HepG2 (cell line): Measurements from ENCODE around the gene GRK6. TPM values are rescaled to one million over a fixed set of nuclear protein-coding genes. Genes with fewer than 3 reads are reported as not detected.

ENCODE experiments used
- ATAC-seq: fragments of 200-7000 bp; cut with Tn5 transposase; 3 replicates; pipeline ENCODE4 v1.9.1; 2020; ENCODE audit warnings: mild to moderate bottlenecking, moderate library complexity
- BruUV-seq: library from RNA; stranded (reverse); fragments of 400-500 nt; replicated peaks from 2 replicates; lab custom pipeline; 2021; lab: Mats Ljungman, UMichigan
- CTCF ChIA-PET: fragments of 300-600 bp; formaldehyde crosslinking; extraction: SDS; loops from one replicate; lab custom pipeline; 2021; ENCODE audit warnings: low total read pairs, inconsistent platforms, low intra/inter-chr PET ratio; lab: Yijun Ruan, JAX
- POLR2A ChIA-PET: fragments of 350-600 bp; sonication (Branson Sonifier 250); formaldehyde crosslinking; loops from one replicate; lab custom pipeline; 2020; ENCODE audit warnings: antibody characterized with exemption, inconsistent platforms; lab: Yijun Ruan, JAX
- DNase-seq: peaks from one replicate; pipeline ENCODE4 v3.0.0-alpha.2; 2015; ENCODE audit warnings: low spot score
- FAIRE-seq: peaks from 3 replicates; lab custom pipeline; 2011; peaks lifted over from hg19 to GRCh38; lab: Jason Lieb, UNC
- H2AFZ ChIP-seq: one replicate; pipeline ENCODE4 v1.6.1; 2011; ENCODE audit warnings: low read length, inconsistent platforms
- H3K27ac ChIP-seq: fragments of 300-600 bp; 3 replicates; pipeline ENCODE4 v1.8.0; 2011; ENCODE audit warnings: mixed run types, mild to moderate bottlenecking, mixed read lengths, low read length, inconsistent platforms; ENCODE audit not compliant: insufficient read depth; ENCODE audit errors: extremely low read length
- H3K27me3 ChIP-seq, 2 experiments: fragments of 200-600 bp in 1 of 2; 2 replicates in 1 of 2; 3 replicates in 1 of 2; pipeline versions ENCODE4 v1.6.0 to v1.8.0; 2011; ENCODE audit warnings: low read length in 2 of 2, mild to moderate bottlenecking in 2 of 2, moderate library complexity in 2 of 2, inconsistent platforms in 1 of 2; ENCODE audit not compliant: insufficient read depth in 2 of 2, control insufficient read depth in 1 of 2
- H3K36me3 ChIP-seq, 2 experiments: fragments of 200-600 bp in 1 of 2; replicated peaks in 1 of 2; 2 replicates in 1 of 2; 3 replicates in 1 of 2; pipeline versions ENCODE4 v1.5.1 to v1.8.0; 2011; ENCODE audit warnings: low read length in 2 of 2, inconsistent platforms in 1 of 2; ENCODE audit not compliant: insufficient read depth in 2 of 2, control insufficient read depth in 1 of 2
- H3K4me1 ChIP-seq: 2 replicates; pipeline ENCODE4 v1.5.1; 2012; ENCODE audit warnings: low read length, inconsistent platforms; ENCODE audit not compliant: insufficient read depth
- H3K4me2 ChIP-seq: 2 replicates; pipeline ENCODE4 v1.6.0; 2011; ENCODE audit warnings: low read depth, low read length, inconsistent platforms
- H3K4me3 ChIP-seq, 3 experiments: fragments of 200-600 bp in 1 of 3; sonication (generic), shearing (Covaris generic) in 1 of 3; replicated peaks in 1 of 3; 2 replicates each; pipeline ENCODE4 v1.5.1; 2011 to 2016; ENCODE audit warnings: low read length in 3 of 3, inconsistent platforms in 2 of 3, low read depth in 2 of 3, mild to moderate bottlenecking in 2 of 3, control low read depth in 1 of 3, mixed read lengths in 1 of 3; ENCODE audit not compliant: insufficient read depth in 1 of 3
- H3K79me2 ChIP-seq: one replicate; pipeline ENCODE4 v1.6.1; 2011; ENCODE audit warnings: low read length, inconsistent platforms; ENCODE audit not compliant: insufficient read depth
- H3K9ac ChIP-seq: 2 replicates; pipeline ENCODE4 v1.6.0; 2011; ENCODE audit warnings: mild to moderate bottlenecking, low read depth, low read length, inconsistent platforms; ENCODE audit not compliant: insufficient read depth
- H3K9me3 ChIP-seq: 2 replicates; pipeline ENCODE4 v1.5.1; 2012; ENCODE audit warnings: mild to moderate bottlenecking, low read length
- H4K20me1 ChIP-seq: 2 replicates; pipeline ENCODE4 v1.6.0; 2011; ENCODE audit warnings: inconsistent platforms, mild to moderate bottlenecking, low read length, moderate library complexity; ENCODE audit not compliant: insufficient read depth
- AHR ChIP-seq: IDR thresholded peaks from 2 replicates; pipeline ENCODE4 v1.6.1; 2018; ENCODE audit warnings: missing genetic modification reagents, missing compliant biosample characterization
- ATF7 ChIP-seq, 2 experiments: fragments of 450-650 bp in 1 of 2; sonication (generic) in 1 of 2; formaldehyde crosslinking in 1 of 2; IDR thresholded peaks; 2 replicates each; pipeline versions ENCODE4 v1.4.0 to v1.6.1; 2016 to 2020; ENCODE audit warnings: antibody characterized with exemption in 1 of 2, mild to moderate bottlenecking in 1 of 2, missing genetic modification reagents in 1 of 2
- GFI1 ChIP-seq: sonication (generic); formaldehyde crosslinking; IDR thresholded peaks from 2 replicates; pipeline ENCODE4 v1.5.0; 2020; ENCODE audit warnings: missing genetic modification reagents, mild to moderate bottlenecking, borderline replicate concordance
- KLF9 ChIP-seq: IDR thresholded peaks from 2 replicates; pipeline ENCODE4 v1.6.1; 2016; ENCODE audit warnings: low read depth
- POLR2G ChIP-seq: fragments of 200-400 bp; formaldehyde crosslinking; IDR thresholded peaks from 2 replicates; pipeline ENCODE4 v1.6.1; 2018; ENCODE audit warnings: mild to moderate bottlenecking, low read depth, low read length, moderate library complexity
- ZNF205 ChIP-seq: IDR thresholded peaks from 2 replicates; pipeline ENCODE4 v1.6.1; 2018; ENCODE audit warnings: missing biosample characterization, missing genetic modification reagents
- ZNF567 ChIP-seq: sonication (generic); formaldehyde crosslinking; IDR thresholded peaks from 2 replicates; pipeline ENCODE4 v1.8.1; 2023; ENCODE audit warnings: mild to moderate bottlenecking, missing genetic modification reagents, borderline replicate concordance
- ZNF572 ChIP-seq: sonication (generic); formaldehyde crosslinking; IDR thresholded peaks from 2 replicates; pipeline ENCODE4 v1.5.1; 2020; ENCODE audit warnings: mild to moderate bottlenecking, missing genetic modification reagents
- ZNF75D ChIP-seq: sonication (generic); formaldehyde crosslinking; IDR thresholded peaks from 2 replicates; pipeline ENCODE4 v1.8.1; 2023; ENCODE audit warnings: missing genetic modification reagents, mild to moderate bottlenecking, borderline replicate concordance
- WGBS: methylation state at CpG from one replicate; pipeline ENCODE4 v1.1.6; 2017; ENCODE audit warnings: low lambda C conversion rate; 5-methylcytosine and 5-hydroxymethylcytosine counted together
- in situ Hi-C: cut with HindIII; loops from 2 replicates; pipeline ENCODE4 v1.10.0; 2017; ENCODE audit warnings: low pct_unique_long_range_greater_than_20kb; ENCODE audit not compliant: extremely low pct_ligation_motif_present
- intact Hi-C: fragments of 100-400 bp; cut with micrococcal nuclease; formaldehyde crosslinking; loops from one replicate; pipeline ENCODE4 v1.10.0; 2022; ENCODE audit not compliant: unreplicated experiment
- polyA plus RNA-seq, 8 experiments: library from polyadenylated mRNA; depleted of rRNA in 3 of 8; stranded (reverse) in 7 of 8; unstranded in 1 of 8; fragments of >200 nt; fragmentation: Illumina TruSeq in 4 of 8; extraction: Trizol in 4 of 8; gene quantifications; 2 replicates each; pipeline versions ENCODE4 v1.2.1 to v1.2.3, GENCODE V29; 2011 to 2016; ENCODE audit warnings: low read depth in 4 of 8, missing spikeins in 1 of 8, mixed read lengths in 1 of 8; ENCODE audit not compliant: insufficient read depth in 1 of 8
- total RNA-seq, 5 experiments: library from RNA; depleted of rRNA; stranded (reverse); fragments of >200 nt; fragmentation: Illumina TruSeq; extraction: Trizol; gene quantifications; 2 replicates each; pipeline ENCODE4 v1.2.3, GENCODE V29; 2016; ENCODE audit warnings: low read depth in 1 of 5

The GRK6 gene
- total and polyA plus RNA-seq, 2 of the 13 experiments (the other 11 are each of a cell fraction or from before 2014, with no cell fraction given): 13.2 to 19.9 TPM

DNA sequence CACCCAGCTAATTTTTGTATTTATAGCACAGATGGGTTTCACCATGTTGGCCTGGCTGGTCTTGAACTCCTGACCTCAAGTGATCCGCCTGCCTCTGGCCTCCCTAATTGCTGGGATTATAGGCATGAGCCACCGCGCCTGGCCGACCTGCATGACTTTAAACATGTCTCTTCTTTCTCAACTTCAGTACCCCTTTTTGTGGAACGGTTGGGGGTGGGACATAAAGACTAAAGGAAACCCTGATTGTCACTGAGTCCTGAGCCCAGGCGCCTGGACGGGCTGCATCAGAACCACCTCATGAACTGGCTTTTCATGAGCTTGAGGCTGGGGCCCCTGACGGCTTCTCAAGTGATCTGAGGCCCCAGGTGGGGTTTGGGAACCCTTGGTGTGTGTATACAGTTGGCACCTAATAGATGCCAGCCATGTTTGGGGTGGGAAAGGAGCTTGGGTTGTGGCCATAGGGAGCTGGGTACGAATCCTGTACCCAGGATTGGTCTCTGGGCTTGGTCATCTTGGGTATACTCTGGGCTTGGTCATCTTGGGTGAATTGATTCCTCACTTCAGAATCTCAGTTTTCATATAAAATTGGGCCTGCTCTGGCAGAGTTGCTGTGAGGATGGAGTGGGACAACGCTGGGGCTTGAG is 2.2 kb downstream of the GRK6 start:
- no peak for FAIRE-seq
- Histone ChIP-seq H3K79me2 (peaks cover 14% of the 10 kb centered on the region), H3K4me3 (no peak overlapping the region), H3K9ac (no peak overlapping the region), H4K20me1 (no peaks in the 10 kb centered on the region), H3K27me3 (peaks cover 0 to 9% of the 10 kb centered on the region in 2 experiments; a peak in 1 of 5 replicates)
- intact Hi-C loops: no loop called here
- POLR2A ChIA-PET: interaction anchor here (0.7 to 1.3 kb wide), 3 partner anchors 14 to 119 kb away, joined by 3 to 4 read pairs (median 4); no protein-coding TSS in a partner anchor
- TF ChIP-seq ZNF205 (CRISPR knock-in tag) (no peak), ZNF75D (0 out of 2 replicates have a peak, but pooled peaks have one; percentile 21), KLF9 (CRISPR knock-in tag) (no peak), POLR2G (peak; percentile 16), ZNF572 (no peak), ATF7 (IDR thresholded peaks at IDR 0.05) (no peak), ATF7 (CRISPR knock-in tag; IDR thresholded peaks at IDR 0.05) (no peak), GFI1 (no peak), AHR (CRISPR knock-in tag) (no peak), ZNF567 (CRISPR knock-in tag) (no peak)
- TF ChIP-seq, all 625 proteins: peak for 2
- Histone ChIP-seq H3K4me2 (peak overlapping the region; percentile 95; the same call in 1 of the 2 replicates), H3K27ac (no peak overlapping the region), H3K36me3 (peaks cover 9 to 17% of the 10 kb centered on the region in 2 experiments; a peak in 3 of 5 replicates), H3K4me1 (peaks cover 43% of the 10 kb centered on the region), H3K9me3 (no peaks in the 10 kb centered on the region), H2AFZ (no peak overlapping the region)
- in situ Hi-C loops: no loop called here
- CTCF ChIA-PET: no interaction called here
- ATAC-seq (no peak), DNase-seq (no peak)
- no TSS peak for BruUV-seq
- 94% methylated on average over 8 of the region's 10 CpGs for WGBS
